GM19397 (cell line): ENCODE data around the gene KIF1C.
"Not testable (repeated sequence)": the region's sequence is repeated elsewhere in the genome, so short reads cannot be mapped to it uniquely, and the experiment has no call there.

Source experiments
- ATAC-seq: cut with Tn5 transposase; IDR thresholded peaks from one replicate; pipeline ENCODE4 v1.9.1; 2021; ENCODE audit warnings: mild to moderate bottlenecking, moderate library complexity; ENCODE audit not compliant: unreplicated experiment

The KIF1C gene

GRCh38 chr17:5042157-5043022, 44.6 kb downstream of the KIF1C start:
- ATAC-seq, result no peak

GRCh38 chr17:5043524-5043923, 45.8 kb downstream of the KIF1C start:
- no peak for ATAC-seq

- ATAC-seq, result no peak
Measured at GRCh38 chr17:5044630-5045029, 46.9 kb downstream of the KIF1C start.

GRCh38 chr17:5045496-5045895, 47.7 kb downstream of the KIF1C start:
- no peak for ATAC-seq

- no peak for ATAC-seq
Measured at GRCh38 chr17:5047446-5047845, 49.7 kb downstream of the KIF1C start.

GRCh38 chr17:5049314-5049841, 51.6 kb downstream of the KIF1C start:
- ATAC-seq, result no peak

- ATAC-seq, result no peak
Measured at GRCh38 chr17:5050278-5050677, 52.5 kb downstream of the KIF1C start.

GRCh38 chr17:5055543-5055942, 57.8 kb downstream of the KIF1C start:
- no peak for ATAC-seq

- no peak for ATAC-seq
Measured at GRCh38 chr17:5065227-5065744, 67.5 kb downstream of the KIF1C start.

- no peak for ATAC-seq
Measured at GRCh38 chr17:5068236-5068635, 70.5 kb downstream of the KIF1C start.

- ATAC-seq, result no peak
Measured at GRCh38 chr17:5069724-5070123, 72.0 kb downstream of the KIF1C start.

- ATAC-seq, result not testable (repeated sequence)
Measured at GRCh38 chr17:5075472-5075871, 77.7 kb downstream of the KIF1C start.

GRCh38 chr17:5077275-5077674, 79.5 kb downstream of the KIF1C start:
- not testable (repeated sequence) for ATAC-seq

- ATAC-seq, result no peak
Measured at GRCh38 chr17:5077781-5078105, 80.0 kb downstream of the KIF1C start.
